ENCODE results near the gene ARHGEF18.
A peak's percentile ranks its signal among the peaks of the same experiment; 100 is the strongest.

The ARHGEF18 gene

GRCh38 chr19:7386769-7387168 is 38.0 kb downstream of the ARHGEF18 start:
- DNase-seq, result no peak

GRCh38 chr19:7391218-7391670 is 42.5 kb downstream of the ARHGEF18 start:
- DNase-seq, result no peak

- no peak for DNase-seq
Observed at GRCh38 chr19:7393459-7393858, 44.7 kb downstream of the ARHGEF18 start.

DNA sequence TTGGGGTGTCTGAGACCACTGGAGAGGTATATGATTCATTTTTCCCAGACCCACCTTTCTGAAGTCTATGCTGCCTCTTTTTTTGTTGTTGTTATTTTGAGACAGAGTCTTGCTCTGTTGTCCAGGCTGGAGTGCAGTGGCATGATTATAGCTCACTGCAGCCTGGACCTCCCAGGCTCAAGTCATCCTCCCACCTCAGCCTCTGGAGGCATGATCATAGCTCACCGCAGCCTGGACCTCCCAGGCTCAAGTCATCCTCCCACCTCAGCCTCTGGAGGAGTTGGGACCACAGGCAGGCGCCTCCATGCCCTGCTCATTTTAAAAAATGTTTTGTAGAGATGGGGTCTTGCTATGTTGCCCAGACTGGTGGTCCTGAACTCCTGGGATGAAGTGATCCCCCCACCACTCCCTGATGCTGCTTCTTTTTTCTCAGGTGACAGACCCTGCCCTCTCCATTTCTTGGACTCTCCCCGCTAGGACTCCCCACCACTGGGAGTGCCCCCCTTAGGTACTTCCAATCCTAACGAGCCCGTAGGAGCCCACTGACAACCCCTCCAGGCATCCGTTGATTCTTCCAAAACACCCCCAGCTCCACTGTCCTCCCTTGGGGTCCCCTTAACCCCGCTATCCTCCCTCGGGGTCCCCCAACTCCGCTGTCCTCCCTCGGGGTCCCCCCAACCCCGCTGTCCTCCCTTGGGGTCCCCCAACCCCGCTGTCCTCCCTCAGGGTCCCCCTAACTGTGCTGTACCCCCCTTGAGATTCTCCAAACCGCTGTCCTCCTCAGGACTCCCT is 45.4 kb downstream of the ARHGEF18 start:
- no peak for DNase-seq

GRCh38 chr19:7394731-7395359 is 46.1 kb downstream of the ARHGEF18 start:
- DNase-seq, result peak; percentile 92

DNA sequence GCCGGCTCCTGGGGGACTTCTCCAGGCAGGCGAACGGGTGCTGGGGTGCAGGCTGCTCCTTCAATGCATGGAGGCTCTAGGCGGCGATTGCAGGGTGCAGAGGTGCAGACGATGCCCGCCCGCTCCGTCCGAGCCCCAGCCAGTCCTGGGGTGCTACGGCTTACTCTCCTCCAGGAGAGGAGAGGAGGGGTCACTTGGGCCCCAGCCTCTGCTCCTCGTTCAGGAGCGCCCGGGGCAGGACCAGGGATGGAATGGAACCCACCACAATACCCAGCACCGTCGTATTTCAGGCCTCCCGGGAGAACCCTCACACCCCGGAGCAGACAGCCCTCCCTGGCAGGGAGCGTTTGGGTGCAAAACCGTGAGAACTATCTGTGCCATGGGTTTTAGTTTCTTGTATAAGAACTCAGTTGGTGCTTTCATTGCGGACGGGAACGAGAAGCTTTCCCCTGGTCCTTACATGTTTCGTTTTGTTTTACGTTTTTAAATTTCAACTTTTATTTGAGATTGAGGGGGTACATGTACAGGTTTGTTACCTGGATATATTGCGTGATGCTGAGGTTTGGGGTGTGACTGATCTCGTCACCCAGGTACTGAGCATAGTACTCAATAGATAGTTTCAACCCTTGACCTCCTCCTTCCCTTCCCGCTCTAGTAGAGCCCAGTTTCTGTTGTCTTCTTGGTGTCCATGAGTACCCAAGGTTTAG is 46.8 kb downstream of the ARHGEF18 start:
- no peak for DNase-seq

DNA sequence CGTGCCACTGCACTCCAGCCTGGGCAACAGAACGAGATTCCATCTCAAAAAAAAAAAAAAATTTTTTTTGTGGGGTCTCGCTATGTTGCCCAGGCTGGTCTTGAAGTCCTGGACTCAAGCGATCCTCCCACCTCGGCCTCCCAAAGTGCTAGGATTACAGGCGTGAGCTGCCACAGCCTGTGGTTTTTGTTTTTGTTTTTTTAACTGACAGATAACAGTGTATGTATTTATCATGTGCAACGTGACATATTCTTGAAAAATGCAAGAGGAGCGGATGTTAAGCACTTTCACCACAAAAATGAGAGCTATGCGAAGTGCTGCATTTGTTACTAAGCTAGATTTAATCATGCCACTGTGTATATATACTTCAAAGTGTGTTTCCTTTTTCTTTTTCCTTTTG is 49.0 kb downstream of the ARHGEF18 start:
- DNase-seq, result no peak

Measured in CD4-positive, alpha-beta T cell treated with Interleukin-17A for 1 hour (primary cell).